HCT116 (cell line): Measurements from ENCODE around the gene ZNF254. TPM values are rescaled to one million over a fixed set of nuclear protein-coding genes. Genes with fewer than 3 reads are reported as not detected.

Experiments
- ATAC-seq: fragments of 200-7000 bp; cut with Tn5 transposase; 2 replicates; pipeline ENCODE4 v1.9.1; 2020; ENCODE audit warnings: mild to moderate bottlenecking, moderate library complexity
- BruUV-seq: library from RNA; stranded (reverse); fragments of 400-500 nt; replicated peaks from 2 replicates; lab custom pipeline; 2021; lab: Mats Ljungman, UMichigan
- CTCF ChIA-PET: fragments of 300-600 bp; sonication (Branson Sonifier 250); formaldehyde crosslinking; loops from one replicate; lab custom pipeline; 2021; ENCODE audit warnings: antibody characterized with exemption; lab: Charles Lee
- POLR2A ChIA-PET: fragments of 300-600, 350-600 bp; sonication (Branson Sonifier 250); formaldehyde crosslinking; loops from one replicate; lab custom pipeline; 2021; ENCODE audit warnings: antibody characterized with exemption; lab: Charles Lee
- RAD21 ChIA-PET, 2 experiments: fragments of 300-600 bp; sonication (Branson Sonifier 250); formaldehyde crosslinking; loops; one replicate each; lab custom pipeline; 2023; ENCODE audit warnings: low total read pairs in 2 of 2; ENCODE audit not compliant: uncharacterized antibody in 2 of 2, unreplicated experiment in 2 of 2, low non-redundant PET in 1 of 2; lab: Charles Lee
- DNase-seq: peaks from one replicate; pipeline ENCODE4 v3.0.0-alpha.2; 2010; ENCODE audit warnings: low read depth, low spot score
- H2AFZ ChIP-seq: fragments of 200-600 bp; shearing (Covaris generic), sonication (generic); 2 replicates; pipeline ENCODE4 v1.6.1; 2017; ENCODE audit warnings: low read depth, mixed run types, mixed read lengths, antibody characterized with exemption, low read length; ENCODE audit not compliant: poor library complexity, severe bottlenecking
- H3K27ac ChIP-seq: 2 replicates; pipeline ENCODE4 v1.5.1; 2012; ENCODE audit warnings: low read depth, low read length
- H3K27me3 ChIP-seq: fragments of 200-600 bp; sonication (generic); 2 replicates; pipeline ENCODE4 v1.6.1; 2016; ENCODE audit warnings: mixed run types, low read length, mixed read lengths; ENCODE audit not compliant: insufficient read depth
- H3K36me3 ChIP-seq, 2 experiments: fragments of 200-500 bp in 1 of 2; fragments of 200-600 bp in 1 of 2; sonication (Bioruptor generic) in 1 of 2; sonication (generic) in 1 of 2; 2 replicates each; pipeline versions ENCODE4 v1.5.1 to v1.6.1; 2014 to 2016; ENCODE audit warnings: low read length in 2 of 2, inconsistent platforms in 1 of 2, mixed read lengths in 1 of 2, mixed run types in 1 of 2; ENCODE audit not compliant: insufficient read depth in 2 of 2, control insufficient read depth in 1 of 2
- H3K4me1 ChIP-seq, 2 experiments: fragments of 200-600 bp in 1 of 2; sonication (generic) in 1 of 2; 2 replicates each; pipeline versions ENCODE4 v1.5.1 to v1.6.1; 2012 to 2017; ENCODE audit warnings: low read length in 2 of 2, inconsistent platforms in 1 of 2, mild to moderate bottlenecking in 1 of 2, mixed read lengths in 1 of 2, mixed run types in 1 of 2, moderate library complexity in 1 of 2; ENCODE audit not compliant: insufficient read depth in 2 of 2, control insufficient read depth in 1 of 2
- H3K4me2 ChIP-seq: fragments of 200-600 bp; sonication (generic); 2 replicates; pipeline ENCODE4 v1.6.1; 2017; ENCODE audit warnings: mixed run types, low read length, mixed read lengths
- H3K4me3 ChIP-seq, 2 experiments: fragments of 200-600 bp in 1 of 2; sonication (generic) in 1 of 2; replicated peaks in 1 of 2; 2 replicates each; pipeline ENCODE4 v1.5.1; 2011 to 2016; ENCODE audit warnings: low read length in 2 of 2, control low read depth in 1 of 2, low read depth in 1 of 2, mild to moderate bottlenecking in 1 of 2, mixed read lengths in 1 of 2, mixed run types in 1 of 2
- H3K79me2 ChIP-seq: fragments of 200-600 bp; sonication (generic); 2 replicates; pipeline ENCODE4 v1.6.1; 2017; ENCODE audit warnings: mild to moderate bottlenecking, mixed run types, low read length, moderate library complexity, mixed read lengths; ENCODE audit not compliant: insufficient read depth
- H3K9ac ChIP-seq: fragments of 200-600 bp; sonication (generic); 2 replicates; pipeline ENCODE4 v1.6.1; 2016; ENCODE audit warnings: low read length, mixed read lengths
- H3K9me2 ChIP-seq: fragments of 200-600 bp; sonication (generic), shearing (Covaris generic); 2 replicates; pipeline ENCODE4 v1.6.1; 2017; ENCODE audit warnings: mixed run types, mild to moderate bottlenecking, moderate library complexity; ENCODE audit not compliant: insufficient read depth
- H3K9me3 ChIP-seq, 2 experiments: fragments of 200-500 bp in 1 of 2; fragments of 200-600 bp in 1 of 2; sonication (Bioruptor generic) in 1 of 2; sonication (generic) in 1 of 2; 2 replicates each; pipeline ENCODE4 v1.6.1; 2014 to 2017; ENCODE audit warnings: low read length in 2 of 2, mixed read lengths in 2 of 2, inconsistent platforms in 1 of 2, low read depth in 1 of 2, mild to moderate bottlenecking in 1 of 2, mixed run types in 1 of 2, moderate library complexity in 1 of 2; ENCODE audit not compliant: control insufficient read depth in 1 of 2, insufficient read depth in 1 of 2
- H4K20me1 ChIP-seq: fragments of 200-600 bp; sonication (generic), shearing (Covaris generic); 2 replicates; pipeline ENCODE4 v1.6.1; 2017; ENCODE audit warnings: mixed run types, mild to moderate bottlenecking, moderate library complexity; ENCODE audit not compliant: insufficient read depth
- CEBPB ChIP-seq: IDR thresholded peaks from 2 replicates; pipeline ENCODE4 v1.6.1; 2012; ENCODE audit warnings: low read depth
- EGR1 ChIP-seq: IDR thresholded peaks from 2 replicates; pipeline ENCODE4 v1.6.1; 2012; ENCODE audit warnings: low read depth
- ELF1 ChIP-seq: IDR thresholded peaks from 2 replicates; pipeline ENCODE4 v1.6.1; 2012; ENCODE audit warnings: low read depth, borderline replicate concordance
- FOSL1 ChIP-seq: IDR thresholded peaks from 2 replicates; pipeline ENCODE4 v1.6.1; 2012; ENCODE audit warnings: low read depth
- JUND ChIP-seq: IDR thresholded peaks from 2 replicates; pipeline ENCODE4 v1.6.1; 2012
- POLR2AphosphoS5 ChIP-seq: IDR thresholded peaks from 2 replicates; pipeline ENCODE4 v1.6.1; 2011; ENCODE audit warnings: mild to moderate bottlenecking, low read depth, low read length, moderate library complexity
- RAD21 ChIP-seq: IDR thresholded peaks from 2 replicates; pipeline ENCODE4 v1.6.1; 2012; ENCODE audit warnings: low read depth, mild to moderate bottlenecking
- SIN3A ChIP-seq: IDR thresholded peaks from 2 replicates; pipeline ENCODE4 v1.6.1; 2012; ENCODE audit warnings: low read depth
- SP1 ChIP-seq: IDR thresholded peaks from 2 replicates; pipeline ENCODE4 v1.6.1; 2012; ENCODE audit warnings: low read depth
- SRF ChIP-seq: IDR thresholded peaks from 2 replicates; pipeline ENCODE4 v1.6.1; 2012; ENCODE audit warnings: low read depth
- YY1 ChIP-seq: IDR thresholded peaks from 2 replicates; pipeline ENCODE4 v1.6.1; 2011; ENCODE audit warnings: low read length, low read depth, moderate library complexity, mild to moderate bottlenecking; ENCODE audit not compliant: insufficient replicate concordance; ENCODE audit errors: extremely low read depth
- ZFX ChIP-seq: fragments of 450-650 bp; IDR thresholded peaks from 2 replicates; pipeline ENCODE4 v1.6.1; 2017
- ZNF274 ChIP-seq: fragments of 200-500 bp; sonication (Bioruptor generic); IDR thresholded peaks from 2 replicates; pipeline ENCODE4 v1.6.1; 2014; ENCODE audit warnings: mild to moderate bottlenecking, low read depth, low read length, inconsistent platforms
- intact Hi-C: fragments of 100-400 bp; cut with micrococcal nuclease; formaldehyde crosslinking; loops from 2 replicates; pipeline ENCODE4 v1.10.0; 2022
- total RNA-seq: library from RNA; stranded (reverse); gene quantifications from one replicate; pipeline ENCODE4 v1.2.1, GENCODE V29; 2021; ENCODE audit not compliant: unreplicated experiment
- TF ChIP-seq, protein P1 (sequence below): IDR thresholded peaks from 2 replicates; pipeline ENCODE4 v1.6.1; 2011; ENCODE audit warnings: mild to moderate bottlenecking, low read length, moderate library complexity; ENCODE audit not compliant: insufficient replicate concordance; ENCODE audit errors: extremely low read depth
- TF ChIP-seq, protein P2 (sequence below), 3 experiments: fragments of 200-600 bp in 1 of 3; sonication (generic) in 1 of 3; IDR thresholded peaks in 2 of 3; conservative IDR thresholded peaks in 1 of 3; 2 replicates each; pipeline ENCODE4 v1.5.1; 2012 to 2017; ENCODE audit warnings: low read depth in 2 of 3, low read length in 2 of 3, antibody characterized with exemption in 1 of 3, borderline replicate concordance in 1 of 3, control low read depth in 1 of 3, mild to moderate bottlenecking in 1 of 3, mixed read lengths in 1 of 3, mixed run types in 1 of 3, moderate library complexity in 1 of 3; ENCODE audit not compliant: insufficient read depth in 1 of 3

Gene ZNF254
- total RNA-seq, 1 experiment from 2014 or later: 2.5 TPM

DNA sequence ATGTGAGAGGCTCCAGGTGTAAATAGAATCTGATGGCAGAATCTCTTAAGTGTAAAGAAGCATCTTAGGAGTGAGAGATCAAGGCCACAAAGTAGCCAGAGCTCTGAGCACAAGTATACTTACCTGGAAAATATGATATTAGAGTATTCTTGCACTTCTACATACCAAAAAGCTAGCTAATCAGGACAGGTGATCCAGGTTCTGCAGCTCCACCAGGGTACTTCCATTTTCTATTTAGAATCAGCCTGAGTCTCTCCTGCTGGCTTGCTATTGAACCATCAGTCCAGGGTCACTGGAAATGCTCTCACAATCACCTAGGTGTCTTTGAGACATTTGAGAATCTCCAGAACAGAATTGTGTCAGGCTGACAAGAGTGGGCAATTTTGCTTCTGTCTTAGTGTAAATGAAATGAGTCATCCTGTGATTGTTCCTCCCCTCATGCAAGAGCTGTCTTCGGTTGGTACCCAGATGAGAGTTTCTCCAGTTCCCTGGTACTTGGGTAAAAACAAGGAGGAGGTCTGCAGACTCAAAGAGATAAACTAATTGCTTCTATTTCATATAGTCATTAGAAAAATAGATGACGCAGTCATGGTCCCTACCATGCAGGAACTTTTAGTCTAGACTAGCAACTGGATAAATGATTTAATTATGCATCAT lies 14.6 kb downstream of the ZNF254 start:
- no TSS peak for BruUV-seq
- no peak overlapping the region for H3K27ac ChIP-seq
- intact Hi-C loops: no loop called here
- no peak overlapping the region for H3K4me2 ChIP-seq
- H3K4me1 ChIP-seq: no peaks in the 10 kb centered on the region
- H3K9ac ChIP-seq: no peak overlapping the region
- ChIA-PET CTCF (no interaction called here), POLR2A (no interaction called here), RAD21 (no interaction called here)
- H2AFZ ChIP-seq: no peak overlapping the region
- no peak overlapping the region for H3K4me3 ChIP-seq
- H3K9me2 ChIP-seq: no peaks in the 10 kb centered on the region
- H4K20me1 ChIP-seq: no peaks in the 10 kb centered on the region
- no peaks in the 10 kb centered on the region for H3K36me3 ChIP-seq
- H3K9me3 ChIP-seq: peaks cover 0 to 13% of the 10 kb centered on the region in 2 experiments; a peak in 2 of 4 replicates
- TF ChIP-seq JUND: no peak
- TF ChIP-seq, protein P1, sequence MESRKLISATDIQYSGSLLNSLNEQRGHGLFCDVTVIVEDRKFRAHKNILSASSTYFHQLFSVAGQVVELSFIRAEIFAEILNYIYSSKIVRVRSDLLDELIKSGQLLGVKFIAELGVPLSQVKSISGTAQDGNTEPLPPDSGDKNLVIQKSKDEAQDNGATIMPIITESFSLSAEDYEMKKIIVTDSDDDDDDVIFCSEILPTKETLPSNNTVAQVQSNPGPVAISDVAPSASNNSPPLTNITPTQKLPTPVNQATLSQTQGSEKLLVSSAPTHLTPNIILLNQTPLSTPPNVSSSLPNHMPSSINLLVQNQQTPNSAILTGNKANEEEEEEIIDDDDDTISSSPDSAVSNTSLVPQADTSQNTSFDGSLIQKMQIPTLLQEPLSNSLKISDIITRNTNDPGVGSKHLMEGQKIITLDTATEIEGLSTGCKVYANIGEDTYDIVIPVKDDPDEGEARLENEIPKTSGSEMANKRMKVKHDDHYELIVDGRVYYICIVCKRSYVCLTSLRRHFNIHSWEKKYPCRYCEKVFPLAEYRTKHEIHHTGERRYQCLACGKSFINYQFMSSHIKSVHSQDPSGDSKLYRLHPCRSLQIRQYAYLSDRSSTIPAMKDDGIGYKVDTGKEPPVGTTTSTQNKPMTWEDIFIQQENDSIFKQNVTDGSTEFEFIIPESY: no peak
- no peak for TF ChIP-seq SP1
- no peak for TF ChIP-seq EGR1
- no peak for TF ChIP-seq FOSL1
- no peak for TF ChIP-seq SIN3A
- no peak for TF ChIP-seq CEBPB
- TF ChIP-seq RAD21: no peak
- no peak for TF ChIP-seq ZNF274
- TF ChIP-seq ZFX: no peak
- no peak for TF ChIP-seq POLR2AphosphoS5
- TF ChIP-seq SRF: no peak
- TF ChIP-seq, protein P2, sequence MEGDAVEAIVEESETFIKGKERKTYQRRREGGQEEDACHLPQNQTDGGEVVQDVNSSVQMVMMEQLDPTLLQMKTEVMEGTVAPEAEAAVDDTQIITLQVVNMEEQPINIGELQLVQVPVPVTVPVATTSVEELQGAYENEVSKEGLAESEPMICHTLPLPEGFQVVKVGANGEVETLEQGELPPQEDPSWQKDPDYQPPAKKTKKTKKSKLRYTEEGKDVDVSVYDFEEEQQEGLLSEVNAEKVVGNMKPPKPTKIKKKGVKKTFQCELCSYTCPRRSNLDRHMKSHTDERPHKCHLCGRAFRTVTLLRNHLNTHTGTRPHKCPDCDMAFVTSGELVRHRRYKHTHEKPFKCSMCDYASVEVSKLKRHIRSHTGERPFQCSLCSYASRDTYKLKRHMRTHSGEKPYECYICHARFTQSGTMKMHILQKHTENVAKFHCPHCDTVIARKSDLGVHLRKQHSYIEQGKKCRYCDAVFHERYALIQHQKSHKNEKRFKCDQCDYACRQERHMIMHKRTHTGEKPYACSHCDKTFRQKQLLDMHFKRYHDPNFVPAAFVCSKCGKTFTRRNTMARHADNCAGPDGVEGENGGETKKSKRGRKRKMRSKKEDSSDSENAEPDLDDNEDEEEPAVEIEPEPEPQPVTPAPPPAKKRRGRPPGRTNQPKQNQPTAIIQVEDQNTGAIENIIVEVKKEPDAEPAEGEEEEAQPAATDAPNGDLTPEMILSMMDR (IDR thresholded peaks at IDR 0.05 in 2 of 3, conservative IDR thresholded peaks at IDR 0.05 in 1 of 3; ENCODE audit: borderline replicate concordance in 1 of 3, insufficient read depth in 1 of 3, low read depth in 2 of 3, low read length in 2 of 3): no peak
- no peak for TF ChIP-seq ELF1
- no peak for TF ChIP-seq YY1
- H3K27me3 ChIP-seq: no peaks in the 10 kb centered on the region
- DNase-seq (no peak), ATAC-seq (no peak)
- H3K79me2 ChIP-seq: no peaks in the 10 kb centered on the region
